HG02852 (cell line): ENCODE results near the gene PPP6R3.
"Not testable (repeated sequence)": the region's sequence is repeated elsewhere in the genome, so short reads cannot be mapped to it uniquely, and the experiment has no call there.

Experiments
- ATAC-seq: cut with Tn5 transposase; IDR thresholded peaks from one replicate; pipeline ENCODE4 v1.9.1; 2021; ENCODE audit warnings: mild to moderate bottlenecking, moderate library complexity; ENCODE audit not compliant: unreplicated experiment

The PPP6R3 gene

GRCh38 chr11:68594123-68594522 is 133.6 kb downstream of the PPP6R3 start:
- ATAC-seq = no peak

GRCh38 chr11:68596231-68596630 is 135.7 kb downstream of the PPP6R3 start:
- ATAC-seq = no peak

- no peak for ATAC-seq
These were observed 138.5 kb downstream of the PPP6R3 start for GRCh38 chr11:68598816-68599653.

- no peak for ATAC-seq
These were observed 140.6 kb downstream of the PPP6R3 start for GRCh38 chr11:68601147-68601546.

GRCh38 chr11:68609761-68610160 is 149.2 kb downstream of the PPP6R3 start:
- ATAC-seq = no peak

GRCh38 chr11:68610452-68611116 is 150.0 kb downstream of the PPP6R3 start:
- no peak for ATAC-seq

GRCh38 chr11:68615657-68616056 is 155.1 kb downstream of the PPP6R3 start:
- no peak for ATAC-seq

GRCh38 chr11:68617925-68618809 is 157.6 kb downstream of the PPP6R3 start:
- no peak for ATAC-seq

- ATAC-seq = no peak
These were observed 161.3 kb downstream of the PPP6R3 start for GRCh38 chr11:68621826-68622225.

GRCh38 chr11:68623706-68624105 is 163.2 kb downstream of the PPP6R3 start:
- not testable (repeated sequence) for ATAC-seq

- ATAC-seq = not testable (repeated sequence)
These were observed 164.5 kb downstream of the PPP6R3 start for GRCh38 chr11:68625069-68625468.

- not testable (repeated sequence) for ATAC-seq
These were observed 165.7 kb downstream of the PPP6R3 start for GRCh38 chr11:68626236-68626635.

- ATAC-seq = not testable (repeated sequence)
These were observed 168.3 kb downstream of the PPP6R3 start for GRCh38 chr11:68628837-68629236.

- ATAC-seq = not testable (repeated sequence)
These were observed 171.8 kb downstream of the PPP6R3 start for GRCh38 chr11:68632375-68632774.

GRCh38 chr11:68632802-68633201 is 172.2 kb downstream of the PPP6R3 start:
- no peak for ATAC-seq

GRCh38 chr11:68634606-68635005 is 174.1 kb downstream of the PPP6R3 start:
- not testable (repeated sequence) for ATAC-seq

- ATAC-seq = not testable (repeated sequence)
These were observed 174.6 kb downstream of the PPP6R3 start for GRCh38 chr11:68635172-68635571.

GRCh38 chr11:68635883-68636282 is 175.3 kb downstream of the PPP6R3 start:
- ATAC-seq = not testable (repeated sequence)

- ATAC-seq = not testable (repeated sequence)
These were observed 178.8 kb downstream of the PPP6R3 start for GRCh38 chr11:68639322-68639721.

- ATAC-seq = no peak
These were observed 181.3 kb downstream of the PPP6R3 start for GRCh38 chr11:68641880-68642279.

- ATAC-seq = no peak
These were observed 183.0 kb downstream of the PPP6R3 start for GRCh38 chr11:68643585-68643984.
